ENCODE measurements around the gene GPC5. TPM values are rescaled to one million over a fixed set of nuclear protein-coding genes. Genes with fewer than 3 reads are reported as not detected.

The GPC5 gene
- total RNA-seq, 1 experiment from 2014 or later, result 0.15 TPM

GRCh38 chr13:92365904-92366303 is 967.5 kb downstream of the GPC5 start:
- Histone ChIP-seq H3K4ac (ENCODE audit: low read depth, low read length) (no peak overlapping the region), H2BK5ac (ENCODE audit: insufficient read length, low read length) (no peak overlapping the region), H3K23me2 (ENCODE audit: insufficient read length, low read depth, low read length, poor library complexity, severe bottlenecking) (no peaks in the 10 kb centered on the region), H2BK15ac (ENCODE audit: low read depth, low read length) (no peak overlapping the region), H3K27ac (ENCODE audit: insufficient read length, low read depth, low read length) (no peak overlapping the region), H3K79me2 (ENCODE audit: insufficient read depth, low read length) (no peaks in the 10 kb centered on the region), H2AK5ac (ENCODE audit: insufficient read length, low read length) (no peak overlapping the region), H4K20me1 (ENCODE audit: control insufficient read depth, insufficient read depth, insufficient read length) (no peaks in the 10 kb centered on the region), H2AFZ (ENCODE audit: low read length) (no peak overlapping the region), H4K91ac (ENCODE audit: insufficient read length, low read depth, low read length) (no peak overlapping the region), H3K23ac (ENCODE audit: insufficient read length, low read depth, low read length) (no peak overlapping the region), H3K14ac (ENCODE audit: insufficient read depth, low read length) (no peak overlapping the region), H2BK12ac (ENCODE audit: insufficient read length, low read depth, low read length) (no peak overlapping the region), H3K9me3 (ENCODE audit: control insufficient read depth, low read depth, low read length) (no peaks in the 10 kb centered on the region), H3T11ph (ENCODE audit: low read length) (no peak overlapping the region), H3K27me3 (ENCODE audit: insufficient read depth, low read length) (no peaks in the 10 kb centered on the region), H3K4me1 (ENCODE audit: insufficient read depth, low read length) (no peaks in the 10 kb centered on the region), H3K56ac (ENCODE audit: insufficient read length, low read depth, low read length) (no peak overlapping the region), H2BK20ac (ENCODE audit: low read depth, low read length, poor library complexity, severe bottlenecking) (no peak overlapping the region), H3K18ac (ENCODE audit: insufficient read length, low read depth, low read length) (no peak overlapping the region), H2BK120ac (ENCODE audit: low read depth, low read length, poor library complexity, severe bottlenecking) (no peak overlapping the region), H4K5ac (ENCODE audit: insufficient read length, low read depth, low read length) (no peak overlapping the region), H3K9ac (ENCODE audit: extremely low read depth, insufficient read length, low read length) (no peak overlapping the region), H4K8ac (replicated peaks; ENCODE audit: insufficient read length, low read depth, low read length) (no peak overlapping the region), H3K79me1 (ENCODE audit: insufficient read depth, low read depth, low read length, poor library complexity, severe bottlenecking) (no peaks in the 10 kb centered on the region), H3K4me2 (ENCODE audit: insufficient read depth, insufficient read length, low read length) (no peak overlapping the region)
- no peak for TF ChIP-seq CTCF (conservative IDR thresholded peaks at IDR 0.05)
- Mint-ChIP-seq H3K4me1 (peaks cover 0 to 3% of the 10 kb centered on the region in 2 experiments; a peak in 3 of 4 replicates), H3K9me3 (no peaks in the 10 kb centered on the region; a peak in 1 of 5 replicates), H3K4me3 (no peak overlapping the region), H3K36me3 (ENCODE audit: insufficient read depth in 1 of 3, low read depth in 3 of 3) (0 out of 7 replicates have a peak, but pooled peaks cover 0 to 5% (median 0%) of the 10 kb centered on the region in 3 experiments), H3K27me3 (ENCODE audit: low read depth) (no peaks in the 10 kb centered on the region), H3K27ac (no peak overlapping the region)
- DNase-seq, result no peak

Data from H9 (cell line).